GM12875 (cell line): Measurements from ENCODE around the gene LSAMP.

ENCODE experiments used
- H3K4me3 ChIP-seq: one replicate; pipeline ENCODE4 v1.5.1; 2011; ENCODE audit warnings: low read depth, low read length, control low read depth
- TF ChIP-seq, protein P1 (sequence below): IDR thresholded peaks from 2 replicates; pipeline ENCODE4 v1.5.1; 2011; ENCODE audit warnings: low read depth, mild to moderate bottlenecking, control low read depth, inconsistent platforms, low read length, moderate library complexity, borderline replicate concordance; ENCODE audit not compliant: insufficient read depth

LSAMP gene

GRCh38 chr3:116001151-116001621 lies 444.1 kb downstream of the LSAMP start:
- no peak overlapping the region for H3K4me3 ChIP-seq
- TF ChIP-seq, protein P1, sequence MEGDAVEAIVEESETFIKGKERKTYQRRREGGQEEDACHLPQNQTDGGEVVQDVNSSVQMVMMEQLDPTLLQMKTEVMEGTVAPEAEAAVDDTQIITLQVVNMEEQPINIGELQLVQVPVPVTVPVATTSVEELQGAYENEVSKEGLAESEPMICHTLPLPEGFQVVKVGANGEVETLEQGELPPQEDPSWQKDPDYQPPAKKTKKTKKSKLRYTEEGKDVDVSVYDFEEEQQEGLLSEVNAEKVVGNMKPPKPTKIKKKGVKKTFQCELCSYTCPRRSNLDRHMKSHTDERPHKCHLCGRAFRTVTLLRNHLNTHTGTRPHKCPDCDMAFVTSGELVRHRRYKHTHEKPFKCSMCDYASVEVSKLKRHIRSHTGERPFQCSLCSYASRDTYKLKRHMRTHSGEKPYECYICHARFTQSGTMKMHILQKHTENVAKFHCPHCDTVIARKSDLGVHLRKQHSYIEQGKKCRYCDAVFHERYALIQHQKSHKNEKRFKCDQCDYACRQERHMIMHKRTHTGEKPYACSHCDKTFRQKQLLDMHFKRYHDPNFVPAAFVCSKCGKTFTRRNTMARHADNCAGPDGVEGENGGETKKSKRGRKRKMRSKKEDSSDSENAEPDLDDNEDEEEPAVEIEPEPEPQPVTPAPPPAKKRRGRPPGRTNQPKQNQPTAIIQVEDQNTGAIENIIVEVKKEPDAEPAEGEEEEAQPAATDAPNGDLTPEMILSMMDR, result no peak

GRCh38 chr3:116000311-116000710 lies 445.0 kb downstream of the LSAMP start:
- TF ChIP-seq, protein P1, result no peak
- H3K4me3 ChIP-seq, result no peak overlapping the region

DNA sequence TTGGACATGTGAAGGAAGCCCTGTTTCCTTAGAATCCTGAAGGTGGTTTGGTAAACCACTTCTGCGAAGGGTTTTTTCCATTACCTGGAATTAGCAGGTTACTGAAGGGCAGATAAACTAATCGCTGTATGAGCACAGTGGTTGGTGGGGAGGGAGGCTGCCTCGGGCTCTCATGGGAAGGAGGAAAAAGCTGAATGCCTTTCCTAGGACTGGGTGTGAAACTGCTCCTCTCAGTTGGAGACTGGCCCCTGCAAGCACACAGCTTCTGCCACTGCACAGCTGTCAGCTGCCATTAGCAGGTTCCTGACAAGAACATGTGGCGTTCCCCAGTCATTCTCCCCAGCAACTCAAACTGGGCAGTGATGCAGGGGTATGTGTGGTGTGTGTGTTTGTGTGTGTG lies 445.7 kb downstream of the LSAMP start:
- TF ChIP-seq, protein P1, result no peak
- no peak overlapping the region for H3K4me3 ChIP-seq

DNA sequence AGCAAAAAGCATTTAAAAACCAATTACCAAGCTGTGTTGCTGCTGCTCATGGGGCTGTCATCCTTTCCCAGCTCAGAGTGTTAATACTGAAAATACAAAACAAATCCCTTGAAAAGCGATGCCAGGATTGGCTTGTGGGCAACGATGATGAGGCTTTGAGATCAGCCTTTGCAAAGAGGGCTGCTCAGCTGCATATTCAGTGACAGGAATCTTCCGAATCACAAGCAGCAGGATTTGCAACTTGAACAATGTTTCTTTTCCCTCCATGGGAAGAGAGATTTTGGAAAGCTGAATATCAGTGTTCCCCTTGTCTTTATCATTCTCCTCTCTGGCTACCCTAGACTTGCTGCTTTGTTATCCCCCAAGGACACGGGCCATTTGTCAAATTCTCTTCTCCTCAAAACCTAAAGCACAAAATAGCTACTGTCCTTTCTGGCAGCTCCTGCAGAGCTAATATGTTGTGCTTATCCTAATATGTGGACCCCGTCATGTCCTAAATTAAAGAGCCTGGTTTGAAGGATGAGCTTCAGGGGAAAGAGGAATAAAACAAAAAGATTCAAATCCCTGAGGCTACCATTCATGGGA lies 446.2 kb downstream of the LSAMP start:
- no peak overlapping the region for H3K4me3 ChIP-seq

DNA sequence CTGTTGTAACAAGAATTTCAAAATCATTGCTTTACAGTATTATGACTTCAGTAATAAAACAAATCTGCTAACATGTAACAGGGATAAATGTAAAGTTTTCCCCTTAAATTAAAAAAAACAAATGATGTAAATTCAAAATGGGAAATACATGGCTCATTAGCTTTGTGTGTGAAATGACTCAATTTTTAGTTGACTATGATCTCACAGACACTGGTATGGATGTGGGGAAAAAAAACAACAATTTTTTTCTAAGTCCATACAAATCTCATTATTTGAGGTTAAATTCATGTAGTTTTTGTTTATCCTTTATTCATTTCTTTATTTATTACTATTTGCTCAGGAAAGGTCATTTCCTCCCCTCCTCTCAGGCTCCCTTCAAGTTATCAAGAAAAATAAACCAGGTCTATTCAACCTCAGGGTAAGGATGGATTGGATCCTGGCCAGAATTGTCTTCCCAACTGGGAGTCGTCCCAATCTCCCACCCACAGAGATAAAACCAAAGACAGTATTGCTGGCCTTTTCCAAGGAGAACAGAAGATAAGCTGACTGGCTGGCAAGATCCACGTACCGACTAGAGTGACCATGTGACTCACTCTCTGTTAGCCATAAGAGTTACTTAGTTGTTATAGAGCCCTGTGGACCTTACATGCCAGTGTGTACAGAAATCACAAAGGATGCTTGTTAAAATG lies 448.7 kb downstream of the LSAMP start:
- TF ChIP-seq, protein P1, result no peak
- H3K4me3 ChIP-seq, result no peak overlapping the region

More for the DNA sequence above, 446.2 kb downstream of the LSAMP start:
- TF ChIP-seq, protein P1, result no peak

- TF ChIP-seq, protein P1, result no peak
These were observed 454.6 kb downstream of the LSAMP start for GRCh38 chr3:115990669-115991068.

More at GRCh38 chr3:115990669-115991068, 454.6 kb downstream of the LSAMP start:
- H3K4me3 ChIP-seq, result no peak overlapping the region
